Testis (tissue), 2 donors: Measurements from ENCODE around the gene APOE.
A peak's percentile ranks its signal among the peaks of the same experiment; 100 is the strongest.

Experiments
- CTCF ChIP-seq, 3 experiments: fragments of 450-650 bp in 2 of 3; fragments of 200-600 bp in 1 of 3; sonication (generic) in 1 of 3; IDR thresholded peaks; one replicate each; pipeline ENCODE4 v1.5.1; 2016 to 2019; ENCODE audit warnings: antibody characterized with exemption in 3 of 3, mild to moderate bottlenecking in 2 of 3, moderate library complexity in 1 of 3
- POLR2A ChIP-seq: fragments of 450-650 bp; IDR thresholded peaks from one replicate; pipeline ENCODE4 v1.6.1; 2017; ENCODE audit warnings: antibody characterized with exemption, mild to moderate bottlenecking, moderate library complexity

DNA sequence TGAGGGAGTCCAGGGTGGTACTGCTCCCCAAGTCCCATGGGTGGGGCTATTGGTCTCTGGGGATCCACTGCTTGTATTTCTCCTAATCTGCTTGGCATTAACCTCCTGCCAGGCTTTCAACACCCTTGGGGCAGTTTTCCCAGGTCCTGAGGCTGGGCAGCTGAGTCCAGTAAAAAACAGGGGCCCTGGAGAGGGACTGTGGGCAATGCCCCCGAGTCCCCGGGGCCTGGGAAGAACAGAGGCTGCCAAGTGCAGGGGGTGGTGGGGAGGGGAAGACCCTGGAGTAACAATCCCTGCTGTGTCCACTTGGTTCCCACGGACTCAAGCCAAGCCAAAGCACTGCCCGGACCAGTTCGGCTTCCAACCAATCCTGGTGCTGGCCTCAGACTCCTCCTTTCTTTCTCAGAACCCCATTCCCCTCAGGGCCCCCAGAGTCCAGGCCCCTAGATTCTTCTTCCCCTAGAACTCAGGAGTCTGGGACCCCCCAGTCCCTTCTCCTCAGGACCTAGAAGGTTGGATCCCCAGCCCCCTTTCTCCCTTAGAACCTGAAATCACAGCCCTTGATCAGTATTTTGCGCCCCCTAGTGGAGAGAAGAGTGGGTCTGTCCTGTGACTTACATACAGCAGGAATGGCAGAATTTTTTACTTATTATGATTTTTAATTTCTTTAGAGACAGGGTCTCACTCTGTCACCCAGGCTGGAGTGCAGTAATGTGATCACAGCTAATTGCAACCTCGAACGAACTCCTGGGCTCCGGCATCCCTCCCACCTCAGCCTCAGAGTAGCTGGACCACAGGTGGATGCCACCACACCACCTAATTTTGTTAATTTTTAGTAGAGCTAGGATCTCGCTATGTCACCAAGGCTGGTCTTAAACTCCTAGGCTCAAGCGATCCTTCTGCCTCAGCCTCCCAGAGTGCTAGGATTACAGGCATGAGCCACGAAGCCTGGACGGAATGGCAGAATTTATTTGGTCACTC lies 45.9 kb downstream of the APOE start:
- TF ChIP-seq CTCF (IDR thresholded peaks at IDR 0.05) (peak; percentile 90 to 98 (median 93)), POLR2A (no peak)
